ENCODE data around the gene PTOV1. TPM values are rescaled to one million over a fixed set of nuclear protein-coding genes. Genes with fewer than 3 reads are reported as not detected.

Gene PTOV1
- total RNA-seq, 1 experiment from 2014 or later = 296 TPM

GRCh38 chr19:49827034-49827433 is 23.9 kb upstream of the PTOV1 start:
- ChIA-PET POLR2A (no interaction called here), CTCF (no interaction called here)
- H3K27me3 Mint-ChIP-seq (ENCODE audit: low read depth) = no peaks in the 10 kb centered on the region
- H3K4me1 Mint-ChIP-seq = no peaks in the 10 kb centered on the region
- peaks cover 6% of the 10 kb centered on the region; the same call in 1 of the 2 replicates for H3K36me3 Mint-ChIP-seq
- no peak for TF ChIP-seq SOX15 (CRISPR knock-in tag; IDR thresholded peaks at IDR 0.05)
- no peak for TF ChIP-seq ZNF317 (CRISPR knock-in tag; IDR thresholded peaks at IDR 0.05; ENCODE audit: borderline replicate concordance, low read depth)
- TF ChIP-seq RELA (CRISPR knock-in tag; IDR thresholded peaks at IDR 0.05; ENCODE audit: borderline replicate concordance) = no peak
- no peak for TF ChIP-seq ATF1 (CRISPR knock-in tag; IDR thresholded peaks at IDR 0.05)
- no peak for TF ChIP-seq AFF4 (CRISPR knock-in tag; IDR thresholded peaks at IDR 0.05; ENCODE audit: borderline replicate concordance)
- TF ChIP-seq EMX1 (CRISPR knock-in tag; IDR thresholded peaks at IDR 0.05) = no peak
- TF ChIP-seq ZNF423 (CRISPR knock-in tag; IDR thresholded peaks at IDR 0.05) = no peak
- no peak for TF ChIP-seq MXD4 (CRISPR knock-in tag; IDR thresholded peaks at IDR 0.05; ENCODE audit: borderline replicate concordance)
- no peak for TF ChIP-seq ZNF138 (CRISPR knock-in tag; conservative IDR thresholded peaks at IDR 0.05)
- TF ChIP-seq KAT7 (CRISPR knock-in tag; IDR thresholded peaks at IDR 0.05; ENCODE audit: borderline replicate concordance) = no peak
- TF ChIP-seq FOXJ3 (CRISPR knock-in tag; IDR thresholded peaks at IDR 0.05; ENCODE audit: borderline replicate concordance) = no peak
- TF ChIP-seq ETV6 (CRISPR knock-in tag; IDR thresholded peaks at IDR 0.05) = no peak
- TF ChIP-seq USF1 (CRISPR knock-in tag; IDR thresholded peaks at IDR 0.05) = no peak
- TF ChIP-seq CREB1 (CRISPR knock-in tag; IDR thresholded peaks at IDR 0.05) = no peak
- TF ChIP-seq, protein P1, sequence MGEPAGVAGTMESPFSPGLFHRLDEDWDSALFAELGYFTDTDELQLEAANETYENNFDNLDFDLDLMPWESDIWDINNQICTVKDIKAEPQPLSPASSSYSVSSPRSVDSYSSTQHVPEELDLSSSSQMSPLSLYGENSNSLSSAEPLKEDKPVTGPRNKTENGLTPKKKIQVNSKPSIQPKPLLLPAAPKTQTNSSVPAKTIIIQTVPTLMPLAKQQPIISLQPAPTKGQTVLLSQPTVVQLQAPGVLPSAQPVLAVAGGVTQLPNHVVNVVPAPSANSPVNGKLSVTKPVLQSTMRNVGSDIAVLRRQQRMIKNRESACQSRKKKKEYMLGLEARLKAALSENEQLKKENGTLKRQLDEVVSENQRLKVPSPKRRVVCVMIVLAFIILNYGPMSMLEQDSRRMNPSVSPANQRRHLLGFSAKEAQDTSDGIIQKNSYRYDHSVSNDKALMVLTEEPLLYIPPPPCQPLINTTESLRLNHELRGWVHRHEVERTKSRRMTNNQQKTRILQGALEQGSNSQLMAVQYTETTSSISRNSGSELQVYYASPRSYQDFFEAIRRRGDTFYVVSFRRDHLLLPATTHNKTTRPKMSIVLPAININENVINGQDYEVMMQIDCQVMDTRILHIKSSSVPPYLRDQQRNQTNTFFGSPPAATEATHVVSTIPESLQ (CRISPR knock-in tag; IDR thresholded peaks at IDR 0.05) = no peak
- H3K4me3 Mint-ChIP-seq = no peak overlapping the region
- ATAC-seq = no peak
- no peaks in the 10 kb centered on the region for H3K9me3 Mint-ChIP-seq
- H3K27ac Mint-ChIP-seq = peak overlapping the region; percentile 84
- DNase-seq (ENCODE audit: low spot score) = no peak

GRCh38 chr19:49829200-49829599 is 21.8 kb upstream of the PTOV1 start:
- ATAC-seq (no peak), DNase-seq (ENCODE audit: low spot score) (no peak)
- ChIA-PET CTCF (no interaction called here), POLR2A (no interaction called here)
- TF ChIP-seq USF1 (CRISPR knock-in tag; IDR thresholded peaks at IDR 0.05) (no peak), MYBL2 (CRISPR knock-in tag; IDR thresholded peaks at IDR 0.05) (no peak), FOXP4 (CRISPR knock-in tag; IDR thresholded peaks at IDR 0.05) (no peak), PRRX2 (CRISPR knock-in tag; IDR thresholded peaks at IDR 0.05) (no peak), ZBTB21 (CRISPR knock-in tag; IDR thresholded peaks at IDR 0.05; ENCODE audit: borderline replicate concordance) (no peak), FOXK1 (CRISPR knock-in tag; IDR thresholded peaks at IDR 0.05) (no peak), NR2C2 (CRISPR knock-in tag; IDR thresholded peaks at IDR 0.05) (no peak)
- TF ChIP-seq, protein P2, sequence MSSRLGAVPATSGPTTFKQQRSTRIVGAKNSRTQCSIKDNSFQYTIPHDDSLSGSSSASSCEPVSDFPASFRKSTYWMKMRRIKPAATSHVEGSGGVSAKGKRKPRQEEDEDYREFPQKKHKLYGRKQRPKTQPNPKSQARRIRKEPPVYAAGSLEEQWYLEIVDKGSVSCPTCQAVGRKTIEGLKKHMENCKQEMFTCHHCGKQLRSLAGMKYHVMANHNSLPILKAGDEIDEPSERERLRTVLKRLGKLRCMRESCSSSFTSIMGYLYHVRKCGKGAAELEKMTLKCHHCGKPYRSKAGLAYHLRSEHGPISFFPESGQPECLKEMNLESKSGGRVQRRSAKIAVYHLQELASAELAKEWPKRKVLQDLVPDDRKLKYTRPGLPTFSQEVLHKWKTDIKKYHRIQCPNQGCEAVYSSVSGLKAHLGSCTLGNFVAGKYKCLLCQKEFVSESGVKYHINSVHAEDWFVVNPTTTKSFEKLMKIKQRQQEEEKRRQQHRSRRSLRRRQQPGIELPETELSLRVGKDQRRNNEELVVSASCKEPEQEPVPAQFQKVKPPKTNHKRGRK (CRISPR knock-in tag; IDR thresholded peaks at IDR 0.05; ENCODE audit: borderline replicate concordance) = no peak
- TF ChIP-seq, protein P3, sequence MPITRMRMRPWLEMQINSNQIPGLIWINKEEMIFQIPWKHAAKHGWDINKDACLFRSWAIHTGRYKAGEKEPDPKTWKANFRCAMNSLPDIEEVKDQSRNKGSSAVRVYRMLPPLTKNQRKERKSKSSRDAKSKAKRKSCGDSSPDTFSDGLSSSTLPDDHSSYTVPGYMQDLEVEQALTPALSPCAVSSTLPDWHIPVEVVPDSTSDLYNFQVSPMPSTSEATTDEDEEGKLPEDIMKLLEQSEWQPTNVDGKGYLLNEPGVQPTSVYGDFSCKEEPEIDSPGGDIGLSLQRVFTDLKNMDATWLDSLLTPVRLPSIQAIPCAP (CRISPR knock-in tag; IDR thresholded peaks at IDR 0.05) = no peak
- Mint-ChIP-seq H3K4me3 (no peak overlapping the region), H3K4me1 (no peaks in the 10 kb centered on the region), H3K36me3 (peaks cover 14% of the 10 kb centered on the region), H3K9me3 (no peaks in the 10 kb centered on the region), H3K27me3 (ENCODE audit: low read depth) (no peaks in the 10 kb centered on the region), H3K27ac (no peak overlapping the region)

Measured in WTC11 (cell line).